Left ventricle myocardium inferior (tissue), 1 donor: Measurements from ENCODE around the gene PPARG. TPM values are rescaled to one million over a fixed set of nuclear protein-coding genes. Genes with fewer than 3 reads are reported as not detected.
"Not testable (repeated sequence)": the region's sequence is repeated elsewhere in the genome, so short reads cannot be mapped to it uniquely, and the experiment has no call there.

Source experiments
- DNase-seq: peaks from one replicate; pipeline ENCODE4 v3.0.0-alpha.2; 2020
- H3K27ac ChIP-seq: fragments of 200-600 bp; replicated peaks from 2 replicates; pipeline ENCODE4 v1.8.0; 2021
- H3K27me3 ChIP-seq: fragments of 200-600 bp; 2 replicates; pipeline ENCODE4 v1.8.0; 2021; ENCODE audit warnings: low read depth
- H3K36me3 ChIP-seq: fragments of 200-600 bp; 2 replicates; pipeline ENCODE4 v1.8.0; 2021
- H3K4me1 ChIP-seq: fragments of 200-600 bp; 2 replicates; pipeline ENCODE4 v1.8.0; 2021
- H3K4me3 ChIP-seq: fragments of 200-600 bp; 2 replicates; pipeline ENCODE4 v1.8.0; 2021; ENCODE audit warnings: mild to moderate bottlenecking, moderate library complexity
- H3K9me3 ChIP-seq: fragments of 200-600 bp; replicated peaks from 2 replicates; pipeline ENCODE4 v1.8.0; 2021
- CTCF ChIP-seq: fragments of 200-600 bp; IDR thresholded peaks from 2 replicates; pipeline ENCODE4 v1.8.0; 2021; ENCODE audit warnings: antibody characterized with exemption, mild to moderate bottlenecking, borderline replicate concordance
- intact Hi-C: fragments of 100-400 bp; cut with micrococcal nuclease; formaldehyde crosslinking; loops from one replicate; pipeline ENCODE4 v1.11.0; 2022
- total RNA-seq: library from RNA; stranded (reverse); fragmentation: NEBNext Ultra II Directional; extraction: Animal tissue kit (Norgen Biotek cat#: 25700); gene quantifications from one replicate; pipeline ENCODE4 v1.2.1, GENCODE V29; 2021
- donor health status: DM: no; HTN: yes; CAD: no; lungs with severe emphysema.

PPARG gene
- total RNA-seq, 1 donor from 2014 or later = 15.6 TPM

DNA sequence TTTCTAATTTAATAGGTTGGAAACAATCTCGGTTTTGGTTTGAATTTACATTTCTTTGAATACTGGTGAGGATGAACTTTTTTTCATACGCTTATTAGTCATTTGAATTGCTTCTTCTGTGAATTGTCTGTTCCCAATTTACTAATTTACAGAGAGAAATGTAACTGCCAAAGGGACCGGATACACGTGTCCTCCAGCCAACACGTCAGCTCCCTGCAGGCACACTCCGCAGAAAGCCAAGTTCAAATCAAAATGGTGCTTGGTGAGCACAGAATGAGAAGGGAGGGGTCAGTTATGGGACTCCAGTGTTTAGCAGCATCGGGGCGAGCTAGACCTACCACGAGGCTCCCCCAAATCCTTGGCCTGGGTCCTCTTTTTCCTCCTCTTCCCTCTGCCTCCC is 184.6 kb downstream of the PPARG start:
- Histone ChIP-seq H3K27ac (no peak overlapping the region), H3K9me3 (no peaks in the 10 kb centered on the region), H3K4me3 (no peak overlapping the region), H3K4me1 (peaks cover 10% of the 10 kb centered on the region), H3K27me3 (no peaks in the 10 kb centered on the region), H3K36me3 (no peaks in the 10 kb centered on the region)
- no peak for TF ChIP-seq CTCF
- intact Hi-C loops = loop anchor here (10.0 kb wide), 1 partner anchor 179 kb away; no protein-coding TSS in a partner anchor
- DNase-seq = no peak

- H3K9me3 ChIP-seq = no peaks in the 10 kb centered on the region
- intact Hi-C loops = loop anchor here (5.0 to 10.0 kb wide), 2 partner anchors 182 to 339 kb away; no protein-coding TSS in a partner anchor
- no peak for DNase-seq
- no peak overlapping the region for H3K4me3 ChIP-seq
- H3K4me1 ChIP-seq = peaks cover 21% of the 10 kb centered on the region
- H3K27ac ChIP-seq = peak overlapping the region; percentile 9
- no peaks in the 10 kb centered on the region for H3K27me3 ChIP-seq
- TF ChIP-seq CTCF = no peak
- H3K36me3 ChIP-seq = no peaks in the 10 kb centered on the region
Observed at GRCh38 chr3:12476238-12476897, 187.5 kb downstream of the PPARG start.

GRCh38 chr3:12477256-12477655 is 188.4 kb downstream of the PPARG start:
- Histone ChIP-seq H3K4me1 (peaks cover 21% of the 10 kb centered on the region), H3K36me3 (no peaks in the 10 kb centered on the region), H3K9me3 (no peaks in the 10 kb centered on the region), H3K4me3 (no peak overlapping the region), H3K27ac (no peak overlapping the region), H3K27me3 (no peaks in the 10 kb centered on the region)
- no peak for TF ChIP-seq CTCF
- DNase-seq = no peak
- intact Hi-C loops = loop anchor here (5.0 to 10.0 kb wide), 2 partner anchors 182 to 340 kb away; no protein-coding TSS in a partner anchor

- no peak overlapping the region for H3K4me3 ChIP-seq
- H3K9me3 ChIP-seq = no peaks in the 10 kb centered on the region
- H3K27ac ChIP-seq = no peak overlapping the region
- no peaks in the 10 kb centered on the region for H3K27me3 ChIP-seq
- intact Hi-C loops = loop anchor here (5.0 to 10.0 kb wide), 2 partner anchors 184 to 341 kb away; no protein-coding TSS in a partner anchor
- no peaks in the 10 kb centered on the region for H3K36me3 ChIP-seq
- peaks cover 23% of the 10 kb centered on the region for H3K4me1 ChIP-seq
- TF ChIP-seq CTCF = no peak
- DNase-seq = no peak
Observed at GRCh38 chr3:12478326-12478725, 189.5 kb downstream of the PPARG start.

GRCh38 chr3:12479198-12479597 is 190.3 kb downstream of the PPARG start:
- not testable (repeated sequence) for H3K27me3 ChIP-seq, H3K27ac ChIP-seq, H3K4me3 ChIP-seq, H3K36me3 ChIP-seq, H3K9me3 ChIP-seq, DNase-seq
- intact Hi-C loops = loop anchor here (5.0 to 10.0 kb wide), 2 partner anchors 184 to 342 kb away; no protein-coding TSS in a partner anchor
- peaks cover 30% of the 10 kb centered on the region for H3K4me1 ChIP-seq

- TF ChIP-seq CTCF = peak; percentile 81
- Histone ChIP-seq H3K4me3 (no peak overlapping the region), H3K9me3 (no peaks in the 10 kb centered on the region), H3K36me3 (no peaks in the 10 kb centered on the region), H3K27ac (peak overlapping the region; percentile 18), H3K27me3 (no peaks in the 10 kb centered on the region), H3K4me1 (peaks cover 36% of the 10 kb centered on the region)
- DNase-seq = peak; percentile 28
- intact Hi-C loops = loop anchor here (5.0 to 10.0 kb wide), 2 partner anchors 185 to 343 kb away; no protein-coding TSS in a partner anchor
Observed at GRCh38 chr3:12479919-12480427, 191.1 kb downstream of the PPARG start.
